GM23338 (cell line): ENCODE measurements around the gene MCHR2. TPM values are rescaled to one million over a fixed set of nuclear protein-coding genes. Genes with fewer than 3 reads are reported as not detected.

Experiments used
- ATAC-seq: fragments of 200-7000 bp; cut with Tn5 transposase; 3 replicates; pipeline ENCODE4 v1.9.1; 2020
- DNase-seq: peaks from one replicate; pipeline ENCODE4 v3.0.0-alpha.2; 2015; ENCODE audit warnings: low spot score
- H2AFZ ChIP-seq: fragments of 200-600 bp; sonication (generic); 2 replicates; pipeline ENCODE4 v1.8.0; 2016; ENCODE audit warnings: antibody characterized with exemption, mild to moderate bottlenecking, moderate library complexity
- H3F3A ChIP-seq: fragments of 200-600 bp; sonication (generic); replicated peaks from 2 replicates; pipeline ENCODE4 v1.8.0; 2017; ENCODE audit warnings: antibody characterized with exemption, mixed run types, low read depth
- H3K27ac ChIP-seq: fragments of 200-600 bp; sonication (generic); 2 replicates; pipeline ENCODE4 v1.6.1; 2016; ENCODE audit warnings: low read depth
- H3K27me3 ChIP-seq: fragments of 200-600 bp; sonication (generic); 2 replicates; pipeline ENCODE4 v1.8.0; 2016; ENCODE audit warnings: mild to moderate bottlenecking, mixed run types, moderate library complexity; ENCODE audit not compliant: insufficient read depth
- H3K36me3 ChIP-seq: fragments of 200-600 bp; sonication (generic); 2 replicates; pipeline ENCODE4 v1.8.0; 2016; ENCODE audit warnings: mild to moderate bottlenecking; ENCODE audit not compliant: insufficient read depth
- H3K4me1 ChIP-seq: fragments of 200-600 bp; sonication (generic); 2 replicates; pipeline ENCODE4 v1.8.0; 2016; ENCODE audit warnings: mild to moderate bottlenecking, moderate library complexity; ENCODE audit not compliant: insufficient read depth
- H3K4me2 ChIP-seq: fragments of 200-600 bp; sonication (generic); 2 replicates; pipeline ENCODE4 v1.7.1; 2017; ENCODE audit warnings: mixed run types
- H3K4me3 ChIP-seq: fragments of 200-600 bp; sonication (generic); 2 replicates; pipeline ENCODE4 v1.6.1; 2016; ENCODE audit warnings: mixed run types
- H3K79me2 ChIP-seq: fragments of 200-600 bp; sonication (generic); replicated peaks from 2 replicates; pipeline ENCODE4 v1.8.0; 2017; ENCODE audit warnings: mild to moderate bottlenecking; ENCODE audit not compliant: insufficient read depth
- H3K9me2 ChIP-seq: fragments of 200-600 bp; sonication (generic); 2 replicates; pipeline ENCODE4 v1.8.0; 2017; ENCODE audit not compliant: insufficient read depth
- H4K20me1 ChIP-seq: fragments of 200-600 bp; sonication (generic); replicated peaks from 2 replicates; pipeline ENCODE4 v1.8.0; 2017; ENCODE audit warnings: mild to moderate bottlenecking; ENCODE audit not compliant: insufficient read depth
- H3K27ac Mint-ChIP-seq: 2 replicates; pipeline ENCODE4 v1.8.0; 2020; ENCODE audit warnings: inconsistent platforms, mild to moderate bottlenecking, moderate library complexity, mixed read lengths
- H3K27me3 Mint-ChIP-seq: 3 replicates; pipeline ENCODE4 v1.8.0; 2022; ENCODE audit warnings: low read depth, mild to moderate bottlenecking, moderate library complexity, mixed read lengths, inconsistent platforms; ENCODE audit not compliant: insufficient read depth, poor library complexity
- H3K36me3 Mint-ChIP-seq: 3 replicates; pipeline ENCODE4 v1.8.0; 2021; ENCODE audit warnings: low read depth, mild to moderate bottlenecking, inconsistent platforms, moderate library complexity, mixed read lengths
- H3K4me1 Mint-ChIP-seq: 3 replicates; pipeline ENCODE4 v1.8.0; 2020; ENCODE audit warnings: mild to moderate bottlenecking, inconsistent platforms, mixed read lengths
- H3K4me3 Mint-ChIP-seq: 3 replicates; pipeline ENCODE4 v1.8.0; 2021; ENCODE audit warnings: moderate library complexity, mild to moderate bottlenecking, inconsistent platforms, mixed read lengths
- H3K9me3 Mint-ChIP-seq: 3 replicates; pipeline ENCODE4 v1.8.0; 2020; ENCODE audit warnings: moderate library complexity, mild to moderate bottlenecking, inconsistent platforms, mixed read lengths
- CREB1 ChIP-seq: fragments of 250-450 bp; sonication (Bioruptor Pico); IDR thresholded peaks from 2 replicates; pipeline ENCODE4 v1.5.0; 2020; ENCODE audit warnings: low read depth, mild to moderate bottlenecking, moderate library complexity
- CTCF ChIP-seq, 2 experiments: fragments of 200-600 bp in 1 of 2; sonication (generic) in 1 of 2; conservative IDR thresholded peaks; 2 replicates each; pipeline versions ENCODE4 v1.5.1 to v1.6.1; 2016 to 2017; ENCODE audit warnings: antibody characterized with exemption in 2 of 2, low read depth in 2 of 2, mild to moderate bottlenecking in 2 of 2, moderate library complexity in 1 of 2
- ETS1 ChIP-seq: IDR thresholded peaks from 2 replicates; pipeline ENCODE4 v1.6.1; 2016; ENCODE audit warnings: antibody characterized with exemption
- EZH2 ChIP-seq: fragments of 200-600 bp; sonication (generic); IDR thresholded peaks from one replicate; pipeline ENCODE4 v1.8.0; 2017; ENCODE audit warnings: antibody characterized with exemption, mild to moderate bottlenecking, low read depth; ENCODE audit not compliant: unreplicated experiment
- EZH2phosphoT487 ChIP-seq: fragments of 200-600 bp; sonication (generic); IDR thresholded peaks from one replicate; pipeline ENCODE4 v1.8.1; 2018; ENCODE audit warnings: antibody characterized with exemption; ENCODE audit not compliant: unreplicated experiment
- JUNB ChIP-seq: IDR thresholded peaks from one replicate; pipeline ENCODE4 v1.6.1; 2016; ENCODE audit warnings: antibody characterized with exemption; ENCODE audit not compliant: unreplicated experiment
- NANOG ChIP-seq: IDR thresholded peaks from 2 replicates; pipeline ENCODE4 v1.6.1; 2016; ENCODE audit warnings: antibody characterized with exemption, borderline replicate concordance
- POLR2AphosphoS5 ChIP-seq: IDR thresholded peaks from 2 replicates; pipeline ENCODE4 v1.6.1; 2016; ENCODE audit warnings: antibody characterized with exemption, low read depth
- STAT1 ChIP-seq: IDR thresholded peaks from one replicate; pipeline ENCODE4 v1.6.1; 2016; ENCODE audit warnings: antibody characterized with exemption; ENCODE audit not compliant: unreplicated experiment
- ZNF114 ChIP-seq: fragments of 250-450 bp; sonication (Bioruptor Pico); IDR thresholded peaks from 2 replicates; pipeline ENCODE4 v1.5.0; 2020; ENCODE audit warnings: mild to moderate bottlenecking, moderate library complexity
- ZNF331 ChIP-seq: fragments of 250-450 bp; sonication (Bioruptor Pico); IDR thresholded peaks from 2 replicates; pipeline ENCODE4 v1.5.0; 2020; ENCODE audit warnings: low read depth, mild to moderate bottlenecking, moderate library complexity
- ZNF462 ChIP-seq: fragments of 250-450 bp; sonication (Bioruptor Pico); IDR thresholded peaks from 2 replicates; pipeline ENCODE4 v1.5.0; 2020; ENCODE audit warnings: mild to moderate bottlenecking, moderate library complexity
- polyA plus RNA-seq: library from polyadenylated mRNA; unstranded; fragments of >200 nt; fragmentation: Nextera tagmentation; extraction: Ambion mirVana; gene quantifications from 2 replicates; pipeline ENCODE4 v1.2.1, GENCODE V29; 2016
- total RNA-seq: library from RNA; depleted of rRNA; stranded (reverse); fragments of >200 nt; shearing (Covaris generic); gene quantifications from 2 replicates; pipeline ENCODE4 v1.2.3, GENCODE V29; 2014
- TF ChIP-seq, protein P1 (sequence below): IDR thresholded peaks from one replicate; pipeline ENCODE4 v1.6.1; 2018; ENCODE audit warnings: antibody characterized with exemption; ENCODE audit not compliant: unreplicated experiment

The MCHR2 gene
- total and polyA plus RNA-seq, 2 experiments from 2014 or later: not detected

GRCh38 chr6:99943846-99944245 is 50.2 kb downstream of the MCHR2 start:
- Histone ChIP-seq H3K36me3 (no peaks in the 10 kb centered on the region), H2AFZ (peak overlapping the region; percentile 88; the same call in 1 of the 2 replicates), H3K27me3 (no peaks in the 10 kb centered on the region), H3K4me1 (0 out of 2 replicates have a peak, but pooled peaks cover 2% of the 10 kb centered on the region), H3K79me2 (no peaks in the 10 kb centered on the region), H4K20me1 (no peaks in the 10 kb centered on the region), H3K4me3 (no peak overlapping the region), H3F3A (no peaks in the 10 kb centered on the region), H3K27ac (no peak overlapping the region), H3K9me2 (no peaks in the 10 kb centered on the region), H3K4me2 (no peak overlapping the region)
- Mint-ChIP-seq H3K9me3 (no peaks in the 10 kb centered on the region; the same call in 2 of the 3 replicates), H3K27me3 (no peaks in the 10 kb centered on the region), H3K27ac (no peak overlapping the region), H3K4me1 (peaks cover 10% of the 10 kb centered on the region; the same call in 2 of the 3 replicates), H3K36me3 (no peaks in the 10 kb centered on the region), H3K4me3 (no peak overlapping the region)
- TF ChIP-seq EZH2: no peak
- TF ChIP-seq CTCF (conservative IDR thresholded peaks at IDR 0.05; ENCODE audit: low read depth in 2 of 2): no peak
- TF ChIP-seq EZH2phosphoT487: no peak
- no peak for TF ChIP-seq ZNF114 (CRISPR knock-in tag)
- TF ChIP-seq STAT1: no peak
- no peak for TF ChIP-seq ZNF331
- TF ChIP-seq POLR2AphosphoS5: no peak
- no peak for TF ChIP-seq ZNF462
- no peak for TF ChIP-seq JUNB
- TF ChIP-seq, protein P1, sequence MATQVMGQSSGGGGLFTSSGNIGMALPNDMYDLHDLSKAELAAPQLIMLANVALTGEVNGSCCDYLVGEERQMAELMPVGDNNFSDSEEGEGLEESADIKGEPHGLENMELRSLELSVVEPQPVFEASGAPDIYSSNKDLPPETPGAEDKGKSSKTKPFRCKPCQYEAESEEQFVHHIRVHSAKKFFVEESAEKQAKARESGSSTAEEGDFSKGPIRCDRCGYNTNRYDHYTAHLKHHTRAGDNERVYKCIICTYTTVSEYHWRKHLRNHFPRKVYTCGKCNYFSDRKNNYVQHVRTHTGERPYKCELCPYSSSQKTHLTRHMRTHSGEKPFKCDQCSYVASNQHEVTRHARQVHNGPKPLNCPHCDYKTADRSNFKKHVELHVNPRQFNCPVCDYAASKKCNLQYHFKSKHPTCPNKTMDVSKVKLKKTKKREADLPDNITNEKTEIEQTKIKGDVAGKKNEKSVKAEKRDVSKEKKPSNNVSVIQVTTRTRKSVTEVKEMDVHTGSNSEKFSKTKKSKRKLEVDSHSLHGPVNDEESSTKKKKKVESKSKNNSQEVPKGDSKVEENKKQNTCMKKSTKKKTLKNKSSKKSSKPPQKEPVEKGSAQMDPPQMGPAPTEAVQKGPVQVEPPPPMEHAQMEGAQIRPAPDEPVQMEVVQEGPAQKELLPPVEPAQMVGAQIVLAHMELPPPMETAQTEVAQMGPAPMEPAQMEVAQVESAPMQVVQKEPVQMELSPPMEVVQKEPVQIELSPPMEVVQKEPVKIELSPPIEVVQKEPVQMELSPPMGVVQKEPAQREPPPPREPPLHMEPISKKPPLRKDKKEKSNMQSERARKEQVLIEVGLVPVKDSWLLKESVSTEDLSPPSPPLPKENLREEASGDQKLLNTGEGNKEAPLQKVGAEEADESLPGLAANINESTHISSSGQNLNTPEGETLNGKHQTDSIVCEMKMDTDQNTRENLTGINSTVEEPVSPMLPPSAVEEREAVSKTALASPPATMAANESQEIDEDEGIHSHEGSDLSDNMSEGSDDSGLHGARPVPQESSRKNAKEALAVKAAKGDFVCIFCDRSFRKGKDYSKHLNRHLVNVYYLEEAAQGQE: no peak
- TF ChIP-seq NANOG: no peak
- TF ChIP-seq CREB1 (CRISPR knock-in tag): no peak
- TF ChIP-seq ETS1: no peak
- peak; percentile 58 for ATAC-seq
- peak; percentile 4 for DNase-seq
